Activated naive CD4-positive, alpha-beta T cell treated with anti-CD3 and anti-CD28 coated beads, Interleukin-2, amount 50 U/mL, for 72 hours (primary cell): ENCODE data around the gene AGFG2. TPM values are rescaled to one million over a fixed set of nuclear protein-coding genes. Genes with fewer than 3 reads are reported as not detected.
"Not testable (repeated sequence)": the region's sequence is repeated elsewhere in the genome, so short reads cannot be mapped to it uniquely, and the experiment has no call there.

Experiments used
- ATAC-seq, 2 donors: fragments of 150-1000 bp; cut with Tn5 transposase; 2 replicates each; pipeline ENCODE4 v1.10.0; 2021; ENCODE audit warnings: mild to moderate bottlenecking in 2 of 2, moderate library complexity in 2 of 2
- DNase-seq, 2 donors: peaks; one replicate each; pipeline ENCODE4 v3.0.0; 2021 to 2022; ENCODE audit warnings: low spot score in 2 of 2
- H3K27ac Mint-ChIP-seq, 2 donors: one replicate each; pipeline ENCODE4 v1.8.0; 2022; ENCODE audit warnings: mild to moderate bottlenecking in 2 of 2, mixed read lengths in 2 of 2
- H3K36me3 Mint-ChIP-seq, 2 donors: one replicate each; pipeline ENCODE4 v1.8.0; 2022; ENCODE audit warnings: mixed read lengths in 2 of 2
- H3K9me3 Mint-ChIP-seq, 2 donors: one replicate each; pipeline ENCODE4 v1.8.0; 2022; ENCODE audit warnings: mixed read lengths in 2 of 2
- total RNA-seq, 2 donors: library from RNA; stranded (reverse); gene quantifications; one replicate each; pipeline ENCODE4 v1.2.3, GENCODE V29; 2022

Gene AGFG2
- total RNA-seq, 2 donors from 2014 or later: 47.3 to 59.9 TPM

DNA sequence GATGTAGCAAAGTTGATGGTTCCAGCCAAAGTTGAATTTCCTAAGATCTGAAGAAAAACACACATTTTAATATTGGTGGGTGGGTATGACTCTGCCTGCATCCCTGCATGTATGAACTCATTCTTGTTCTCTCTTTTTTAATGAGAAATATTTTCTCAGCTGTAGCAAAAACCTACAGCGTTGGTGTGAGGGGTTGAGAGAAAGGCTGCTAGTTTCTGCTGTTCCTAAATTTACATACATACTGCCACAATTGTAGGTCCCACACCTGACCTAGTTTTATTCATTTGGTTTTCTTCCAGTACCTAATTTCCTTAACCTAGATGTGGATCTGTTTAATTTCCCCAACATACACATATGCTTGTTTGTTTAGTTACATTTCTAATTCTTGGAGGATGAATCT is 4.6 kb downstream of the AGFG2 start:
- Mint-ChIP-seq H3K9me3 (no peaks in the 10 kb centered on the region), H3K27ac (peak overlapping the region; percentile 93 to 96), H3K36me3 (peaks cover 19 to 31% of the 10 kb centered on the region in 2 donors)
- DNase-seq (no peak), ATAC-seq (no peak)

DNA sequence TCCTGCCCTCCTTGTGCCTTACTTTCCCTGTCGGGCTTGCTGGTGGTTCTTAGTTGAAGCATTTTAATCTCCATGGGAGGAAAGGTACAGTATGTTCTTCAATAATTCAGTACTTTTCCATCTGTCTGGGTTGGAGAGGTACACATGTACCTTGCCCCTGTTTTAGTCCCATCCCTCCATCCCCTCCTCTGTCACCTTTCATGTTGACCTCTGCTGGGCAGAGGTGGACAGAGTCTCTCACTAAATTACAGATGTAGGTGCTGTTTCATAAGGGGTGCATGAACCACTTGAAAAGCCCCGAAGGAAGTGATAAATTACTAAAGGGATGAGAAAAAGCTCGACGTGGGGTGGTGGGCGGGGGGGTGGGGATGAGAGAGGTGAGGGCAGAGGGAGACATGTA is 5.4 kb downstream of the AGFG2 start:
- Mint-ChIP-seq H3K9me3 (no peaks in the 10 kb centered on the region), H3K36me3 (peaks cover 19 to 29% of the 10 kb centered on the region in 2 donors), H3K27ac (peak overlapping the region; percentile 93 to 96)
- ATAC-seq (peak in 1 of 2 donors; percentile 19), DNase-seq (no peak)

- ATAC-seq (no peak), DNase-seq (no peak)
- Mint-ChIP-seq H3K36me3 (peaks cover 19 to 26% of the 10 kb centered on the region in 2 donors), H3K27ac (peak overlapping the region; percentile 93 to 96), H3K9me3 (no peaks in the 10 kb centered on the region)
These were observed 6.0 kb downstream of the AGFG2 start for GRCh38 chr7:100544967-100545359.

DNA sequence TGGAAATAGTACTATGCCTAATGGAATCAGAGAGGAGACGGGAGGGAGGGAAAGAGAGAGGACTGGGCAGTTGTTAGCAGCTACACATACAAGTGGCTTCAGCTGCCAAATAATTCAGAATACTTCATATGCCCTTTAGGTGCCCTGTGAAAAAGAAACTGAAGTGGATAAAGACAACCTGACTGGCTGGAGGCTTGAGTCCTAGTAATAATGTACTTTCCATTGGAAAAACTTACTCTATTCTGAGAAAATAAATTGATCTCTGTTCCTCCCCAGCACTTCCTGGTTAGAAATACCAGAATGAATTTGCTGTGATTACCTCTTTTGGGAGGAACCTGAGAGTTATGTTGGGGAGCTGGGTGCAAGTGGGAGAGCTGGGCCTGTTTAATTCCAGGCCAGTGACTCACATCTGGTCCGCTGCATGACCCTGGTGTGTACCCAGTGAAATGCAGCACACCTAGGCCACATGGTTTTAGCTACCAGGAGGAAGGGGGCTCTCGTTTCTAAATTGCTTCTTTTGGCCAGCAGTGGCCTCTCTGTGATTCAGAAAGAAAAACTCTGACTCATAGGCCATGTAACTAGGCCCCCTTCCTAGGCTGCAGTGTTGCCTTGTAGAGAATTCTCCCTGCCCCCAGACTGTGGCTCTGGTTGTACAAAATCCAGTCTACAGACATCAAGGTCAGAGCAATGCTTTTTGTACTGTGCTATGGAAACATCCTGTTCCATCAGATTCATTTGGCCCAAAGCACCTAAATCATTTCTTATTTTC is 6.5 kb downstream of the AGFG2 start:
- no peaks in the 10 kb centered on the region for H3K9me3 Mint-ChIP-seq
- H3K36me3 Mint-ChIP-seq: peaks cover 23 to 32% of the 10 kb centered on the region in 2 donors
- DNase-seq (peak; percentile 69 to 86), ATAC-seq (peak; percentile 84 to 87)
- peak overlapping the region; percentile 93 to 96 for H3K27ac Mint-ChIP-seq

DNA sequence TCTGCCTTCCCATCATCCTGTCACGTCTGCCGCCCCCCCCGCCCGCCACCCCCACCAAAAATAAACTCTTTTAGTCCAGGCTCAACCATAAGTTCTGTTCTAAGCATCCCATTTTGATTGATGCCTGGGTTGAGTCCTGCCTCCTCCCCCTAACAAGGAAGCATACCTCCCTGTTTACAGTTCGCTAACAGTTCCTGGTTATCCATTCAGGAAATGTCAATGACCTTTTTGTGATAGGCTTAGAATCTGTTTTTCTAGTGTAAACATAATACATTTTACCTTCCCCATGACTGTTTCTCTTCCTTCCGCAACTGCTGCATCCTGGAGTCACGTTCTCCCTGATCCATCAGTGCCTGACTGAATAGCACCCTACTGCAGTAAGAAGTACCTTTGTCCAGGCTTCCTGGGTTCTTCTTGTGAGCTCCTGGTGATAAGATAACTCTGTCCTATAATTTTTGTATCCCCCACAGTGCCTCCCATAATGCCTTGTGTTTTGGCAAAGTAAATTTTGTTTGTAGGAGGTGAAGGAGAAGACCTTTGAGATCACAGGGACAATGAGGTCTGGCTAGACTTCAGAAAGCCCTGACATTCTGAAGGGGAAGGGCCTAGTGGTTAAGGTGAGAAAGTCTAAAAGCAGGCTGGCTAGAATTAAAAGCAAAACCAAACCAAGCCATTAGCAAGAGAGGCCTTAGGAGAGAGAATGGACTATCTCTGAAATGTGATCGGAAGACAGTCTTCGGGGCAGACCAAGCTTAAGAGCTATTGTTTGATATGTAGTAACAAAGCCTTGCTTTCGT is 7.3 kb downstream of the AGFG2 start:
- H3K36me3 Mint-ChIP-seq: peaks cover 20 to 36% of the 10 kb centered on the region in 2 donors
- peak overlapping the region; percentile 93 to 96 for H3K27ac Mint-ChIP-seq
- no peaks in the 10 kb centered on the region for H3K9me3 Mint-ChIP-seq
- ATAC-seq (peak in 1 of 2 donors; percentile 33), DNase-seq (no peak)

GRCh38 chr7:100546926-100547800 is 8.2 kb downstream of the AGFG2 start:
- DNase-seq (no peak), ATAC-seq (no peak)
- H3K27ac Mint-ChIP-seq: peak overlapping the region; percentile 96 to 97
- peaks cover 18 to 36% of the 10 kb centered on the region in 2 donors for H3K36me3 Mint-ChIP-seq
- H3K9me3 Mint-ChIP-seq: no peaks in the 10 kb centered on the region

DNA sequence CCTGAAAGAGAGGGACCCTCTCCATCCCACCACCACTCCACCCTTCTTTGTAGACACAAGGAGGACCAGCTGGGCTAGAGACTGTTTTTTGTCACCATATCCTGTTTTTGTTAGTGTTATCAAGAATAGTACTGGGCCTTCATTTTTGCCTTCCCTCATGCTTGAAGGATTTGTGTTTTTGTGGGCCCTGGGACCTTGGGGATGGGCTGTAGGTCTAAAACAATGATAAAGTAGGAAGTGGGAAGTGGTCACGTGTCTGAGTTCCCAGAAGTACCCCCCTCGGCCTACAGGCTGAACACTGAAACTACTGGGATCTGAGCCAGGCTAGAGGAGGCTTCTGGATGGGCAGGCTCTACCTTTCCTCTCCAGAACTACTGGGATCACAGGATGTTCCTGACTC is 8.9 kb downstream of the AGFG2 start:
- ATAC-seq (no peak), DNase-seq (no peak)
- H3K9me3 Mint-ChIP-seq: no peaks in the 10 kb centered on the region
- peak overlapping the region; percentile 96 to 97 for H3K27ac Mint-ChIP-seq
- H3K36me3 Mint-ChIP-seq: peaks cover 24 to 41% of the 10 kb centered on the region in 2 donors

- not testable (repeated sequence) for H3K9me3 Mint-ChIP-seq, DNase-seq, ATAC-seq
- H3K36me3 Mint-ChIP-seq: peaks cover 24 to 41% of the 10 kb centered on the region in 2 donors
- peak overlapping the region in 1 of 2 donors; percentile 96 for H3K27ac Mint-ChIP-seq
These were observed 9.4 kb downstream of the AGFG2 start for GRCh38 chr7:100548446-100548845.

DNA sequence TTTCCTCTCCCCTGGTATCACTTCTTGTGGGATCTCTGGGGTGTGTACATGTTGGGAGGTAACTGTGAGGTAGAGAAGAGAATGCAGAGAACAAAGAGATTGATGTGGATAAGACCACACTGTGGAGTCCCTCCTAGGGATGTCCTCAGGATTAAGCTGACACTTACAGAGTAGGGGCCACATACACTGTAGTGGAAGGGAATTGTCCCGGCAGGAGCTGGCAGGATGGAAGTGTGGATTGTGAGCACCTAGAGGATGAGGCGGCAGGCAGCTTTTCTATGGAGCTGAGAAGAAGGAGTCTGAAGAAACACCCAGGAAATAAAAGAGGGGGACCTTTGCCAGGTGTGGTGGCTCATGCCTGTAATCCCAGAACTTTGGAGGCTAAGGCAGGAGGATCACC is 13.5 kb downstream of the AGFG2 start:
- peak overlapping the region in 1 of 2 donors; percentile 80 for H3K27ac Mint-ChIP-seq
- ATAC-seq (no peak), DNase-seq (no peak)
- peaks cover 31 to 36% of the 10 kb centered on the region in 2 donors for H3K36me3 Mint-ChIP-seq
- H3K9me3 Mint-ChIP-seq: no peaks in the 10 kb centered on the region

DNA sequence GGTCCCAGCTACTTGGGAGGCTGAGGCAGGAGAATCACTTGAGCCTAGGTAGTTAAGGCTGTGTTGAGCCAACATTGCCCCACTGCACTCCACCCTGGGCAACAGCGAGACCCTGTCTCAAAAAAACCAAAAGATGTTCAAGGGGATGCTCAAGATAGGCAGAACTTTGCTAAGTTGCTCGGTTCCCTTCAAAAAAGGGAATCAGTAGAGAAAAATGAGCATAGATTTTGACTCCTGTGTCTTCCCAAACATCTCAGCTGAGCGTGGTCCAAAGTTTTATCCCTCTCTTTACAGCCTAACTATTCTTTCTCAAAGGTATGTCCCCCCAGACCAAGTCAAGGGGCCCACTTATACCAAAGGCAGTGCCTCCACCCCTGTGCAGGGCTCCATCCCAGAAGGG is 14.0 kb downstream of the AGFG2 start:
- no peak for DNase-seq
- no peaks in the 10 kb centered on the region for H3K9me3 Mint-ChIP-seq
- peaks cover 30 to 31% of the 10 kb centered on the region in 2 donors for H3K36me3 Mint-ChIP-seq
- no peak for ATAC-seq
- peak overlapping the region in 1 of 2 donors; percentile 88 for H3K27ac Mint-ChIP-seq

- ATAC-seq (no peak), DNase-seq (no peak)
- peak overlapping the region; percentile 7 to 81 for H3K27ac Mint-ChIP-seq
- peaks cover 14 to 18% of the 10 kb centered on the region in 2 donors for H3K36me3 Mint-ChIP-seq
- H3K9me3 Mint-ChIP-seq: no peaks in the 10 kb centered on the region
These were observed 16.7 kb downstream of the AGFG2 start for GRCh38 chr7:100555701-100556100.

DNA sequence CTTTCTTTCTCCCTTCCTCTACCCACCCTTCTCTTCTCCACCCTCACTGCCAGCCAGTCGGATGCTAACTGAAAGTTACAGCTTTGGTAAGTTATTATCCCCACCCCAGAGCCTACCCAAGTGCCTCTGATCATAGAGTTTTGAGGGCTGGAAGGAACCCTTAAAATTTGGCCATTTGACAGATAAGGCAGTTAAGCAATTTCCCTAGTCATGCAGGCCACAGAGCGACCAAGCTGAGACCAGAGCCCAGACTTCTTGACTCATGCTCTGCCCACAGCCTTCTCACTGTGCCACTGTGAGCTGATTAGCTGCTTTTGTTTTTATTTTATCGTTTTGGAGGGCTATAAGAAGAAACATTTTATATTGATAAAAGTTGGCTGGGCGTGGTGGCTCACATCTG is 17.5 kb downstream of the AGFG2 start:
- Mint-ChIP-seq H3K36me3 (peaks cover 12 to 18% of the 10 kb centered on the region in 2 donors), H3K9me3 (no peaks in the 10 kb centered on the region), H3K27ac (peak overlapping the region; percentile 47 to 75)
- ATAC-seq: peak in 1 of 2 donors; percentile 34
- DNase-seq: no peak

DNA sequence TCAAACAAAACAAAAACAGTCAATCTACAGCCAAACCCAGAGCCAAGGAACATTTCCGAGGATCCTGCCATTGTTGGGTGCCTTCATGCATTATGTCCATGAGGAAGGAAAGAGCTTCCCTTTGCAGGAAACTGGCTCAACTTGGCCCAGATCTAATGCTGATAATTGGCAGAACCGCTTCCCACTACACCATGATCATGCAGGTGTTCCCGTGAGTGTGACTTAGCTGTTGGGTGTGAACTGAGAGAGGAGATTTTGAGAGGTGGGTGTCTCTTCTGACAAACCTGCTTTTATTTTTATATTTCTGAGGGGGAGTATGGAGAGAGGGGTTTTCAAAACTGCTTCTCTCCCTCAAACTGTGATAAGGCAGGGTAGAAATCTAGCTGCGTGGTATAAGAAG is 20.1 kb downstream of the AGFG2 start:
- H3K9me3 Mint-ChIP-seq: no peaks in the 10 kb centered on the region
- DNase-seq (no peak), ATAC-seq (peak in 1 of 2 donors; percentile 4)
- H3K36me3 Mint-ChIP-seq: peaks cover 12 to 14% of the 10 kb centered on the region in 2 donors
- H3K27ac Mint-ChIP-seq: no peak overlapping the region

- Mint-ChIP-seq H3K36me3 (peaks cover 0 to 13% of the 10 kb centered on the region in 2 donors), H3K9me3 (no peaks in the 10 kb centered on the region), H3K27ac (no peak overlapping the region)
- ATAC-seq: no peak
- DNase-seq: no peak
These were observed 22.6 kb downstream of the AGFG2 start for GRCh38 chr7:100561491-100562194.

DNA sequence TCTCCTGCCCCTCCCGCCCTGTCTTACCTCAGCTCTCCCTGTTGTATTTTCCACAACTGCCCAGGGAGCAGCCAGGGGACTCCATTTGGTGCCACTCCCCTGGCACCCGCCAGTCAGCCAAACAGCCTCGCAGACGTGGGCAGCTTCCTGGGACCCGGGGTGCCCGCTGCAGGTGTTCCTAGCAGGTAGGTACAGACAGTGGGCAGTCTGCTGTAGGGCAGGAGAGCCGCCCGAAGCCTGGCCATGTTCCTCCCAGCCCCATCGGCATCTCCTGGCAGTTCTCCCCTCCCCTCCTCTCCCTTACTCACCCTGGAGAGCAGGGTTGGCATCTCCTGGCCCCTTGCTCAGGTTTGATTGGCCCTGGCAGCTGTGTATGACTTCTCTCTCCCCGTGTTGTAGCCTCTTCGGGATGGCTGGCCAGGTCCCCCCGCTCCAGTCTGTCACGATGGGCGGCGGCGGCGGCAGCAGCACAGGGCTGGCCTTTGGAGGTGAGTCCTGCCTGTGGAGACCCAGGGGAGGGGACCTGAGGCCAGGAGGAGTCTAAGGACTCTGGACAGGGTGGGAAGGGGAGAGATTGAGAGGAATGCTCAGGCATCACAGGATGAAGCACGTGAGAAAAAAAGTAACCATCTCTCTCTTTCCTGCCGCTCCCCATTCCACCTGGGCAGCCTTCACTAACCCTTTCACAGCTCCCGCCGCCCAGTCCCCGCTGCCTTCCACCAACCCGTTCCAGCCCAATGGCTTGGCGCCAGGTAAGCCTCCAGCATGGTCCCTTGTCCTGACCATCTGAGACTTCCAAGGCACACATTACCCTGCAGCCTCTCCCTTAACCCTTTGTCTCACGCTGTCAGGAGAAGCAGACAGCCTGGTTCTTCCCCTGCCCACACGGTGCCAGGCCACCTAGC is 23.4 kb downstream of the AGFG2 start:
- ATAC-seq: no peak
- Mint-ChIP-seq H3K36me3 (peaks cover 0 to 13% of the 10 kb centered on the region in 2 donors), H3K9me3 (no peaks in the 10 kb centered on the region), H3K27ac (peak overlapping the region in 1 of 2 donors; percentile 85)
- no peak for DNase-seq
